Sigmoid colon (tissue), 7 donors: ENCODE measurements around the gene MSX1. TPM values are rescaled to one million over a fixed set of nuclear protein-coding genes. Genes with fewer than 3 reads are reported as not detected.

ENCODE experiments used
- DNase-seq: peaks from one replicate; pipeline ENCODE4 v3.0.0-alpha.2; 2019
- H3K27ac ChIP-seq, 4 donors: fragments of 200-600 bp; sonication (generic); one replicate each; pipeline ENCODE4 v1.5.1; 2016 to 2019; ENCODE audit warnings: mild to moderate bottlenecking in 1 of 4
- H3K27me3 ChIP-seq, 3 donors: fragments of 200-600 bp; sonication (generic); one replicate each; pipeline ENCODE4 v1.5.1; 2019; ENCODE audit warnings: mild to moderate bottlenecking in 1 of 3
- H3K36me3 ChIP-seq, 4 donors: fragments of 200-600 bp; sonication (generic); one replicate each; pipeline ENCODE4 v1.5.1; 2016 to 2019
- H3K4me1 ChIP-seq, 4 donors: fragments of 200-600 bp; sonication (generic); one replicate each; pipeline ENCODE4 v1.5.1; 2017 to 2019
- H3K4me3 ChIP-seq, 4 donors: fragments of 200-600 bp; sonication (generic); one replicate each; pipeline ENCODE4 v1.5.1; 2017 to 2019; ENCODE audit warnings: mild to moderate bottlenecking in 2 of 4, moderate library complexity in 1 of 4
- H3K9me3 ChIP-seq, 4 donors: fragments of 200-600 bp in 3 of 4; sonication (generic) in 3 of 4; one replicate each; pipeline versions ENCODE4 v1.5.1 to v1.6.1; 2013 to 2019
- EP300 ChIP-seq, 4 donors: sonication (generic); formaldehyde crosslinking; IDR thresholded peaks; one replicate each; pipeline ENCODE4 v1.6.1; 2017; ENCODE audit warnings: antibody characterized with exemption in 4 of 4
- POLR2A ChIP-seq, 2 donors: fragments of 450-650 bp; IDR thresholded peaks; one replicate each; pipeline ENCODE4 v1.6.1; 2016; ENCODE audit warnings: antibody characterized with exemption in 2 of 2, mild to moderate bottlenecking in 2 of 2, moderate library complexity in 2 of 2
- POLR2AphosphoS5 ChIP-seq, 4 donors: sonication (generic); formaldehyde crosslinking; IDR thresholded peaks; one replicate each; pipeline ENCODE4 v1.6.1; 2017; ENCODE audit warnings: antibody characterized with exemption in 4 of 4
- WGBS, 2 donors: extraction: QIAGEN DNeasy Blood & Tissue Kit; methylation state at CpG; one replicate each; pipeline ENCODE4 v1.1.7; 2013; 5-methylcytosine and 5-hydroxymethylcytosine counted together
- intact Hi-C: fragments of 100-400 bp; cut with DNase I; formaldehyde crosslinking; loops from one replicate; pipeline ENCODE4 v1.15.1; 2023
- polyA plus RNA-seq, 3 donors: library from polyadenylated mRNA; stranded (reverse); fragments of 200-250 nt; gene quantifications; one replicate each; pipeline ENCODE4 v1.2.3, GENCODE V29; 2013
- total RNA-seq, 4 donors: library from RNA; depleted of rRNA; stranded (reverse); fragments of >200 nt; gene quantifications; one replicate each; pipeline ENCODE4 v1.1.0, GENCODE V29; 2016
- TF ChIP-seq, protein P1 (sequence below), 4 experiments: fragments of 450-650 bp in 3 of 4; fragments of 200-600 bp in 1 of 4; IDR thresholded peaks; one replicate each; pipeline ENCODE4 v1.5.1; 2016 to 2019; ENCODE audit warnings: antibody characterized with exemption in 4 of 4, mild to moderate bottlenecking in 3 of 4, moderate library complexity in 2 of 4
- donor health status: healthy with polysubstance abuse.
- donor health status: Bipolar disorder and iron deficiency.
- donor health status: healthy.

Gene MSX1
- total RNA-seq (1 to 10 TPM in 2 of 4 donors, under 1 TPM in 2; 0.71 to 7.2 (median 1.4) TPM), polyA plus RNA-seq (1 to 10 TPM in 1 of 3 donors, under 1 TPM in 1, not detected in 1; 0.45 to 1.2 TPM)

DNA sequence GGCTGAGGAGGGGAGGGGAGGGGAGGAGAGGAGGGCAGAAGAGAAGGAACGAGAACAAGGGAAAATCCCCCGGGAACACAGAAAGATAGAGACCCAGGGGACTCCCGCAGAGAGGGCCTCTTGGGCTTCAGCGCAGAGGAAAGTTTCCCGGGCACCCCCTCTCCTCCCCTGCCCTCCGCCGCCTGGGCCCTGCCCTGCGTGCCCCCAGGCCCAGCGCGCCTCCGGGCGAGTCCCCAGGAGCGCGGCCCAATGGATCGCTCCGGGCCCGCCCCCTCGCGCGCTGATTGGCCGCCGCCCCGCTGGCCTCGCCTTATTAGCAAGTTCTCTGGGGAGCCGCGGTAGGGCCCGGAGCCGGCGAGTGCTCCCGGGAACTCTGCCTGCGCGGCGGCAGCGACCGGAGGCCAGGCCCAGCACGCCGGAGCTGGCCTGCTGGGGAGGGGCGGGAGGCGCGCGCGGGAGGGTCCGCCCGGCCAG lies at the start of gene MSX1:
Gene MSX1, plus strand, starts transcription at position 341 of the 474 bp plus-strand sequence. CDS start 235 bp downstream, outside the sequence.
- Histone ChIP-seq H3K9me3 (no peaks in the 10 kb centered on the region), H3K27me3 (peaks cover 79 to 98% (median 91%) of the 10 kb centered on the region in 3 donors), H3K4me1 (peaks cover 0 to 59% (median 47%) of the 10 kb centered on the region in 4 donors), H3K27ac (peak within 1 kb of the TSS in 1 of 4 donors; percentile 44), H3K4me3 (peak within 1 kb of the TSS; percentile 21 to 65 (median 56)), H3K36me3 (no peaks in the 10 kb centered on the region)
- intact Hi-C loops, result no loop called here
- 0 to 1% methylated on average over 44 of the region's 44 CpGs for WGBS, 2 donors
- DNase-seq, result peak; percentile 90
- TF ChIP-seq POLR2A (IDR thresholded peaks at IDR 0.05), result no peak
- peak; percentile 49 to 83 (median 58) for TF ChIP-seq POLR2AphosphoS5 (IDR thresholded peaks at IDR 0.05)

GRCh38 chr4:4810092-4810774 lies 49.2 kb upstream of the MSX1 start:
- 65 to 66% methylated on average over 8 of the region's 8 CpGs for WGBS, 2 donors
- Histone ChIP-seq H3K27me3 (no peaks in the 10 kb centered on the region), H3K27ac (no peak overlapping the region), H3K4me3 (no peak overlapping the region), H3K36me3 (no peaks in the 10 kb centered on the region), H3K4me1 (no peaks in the 10 kb centered on the region), H3K9me3 (peaks cover 0 to 9% (median 4%) of the 10 kb centered on the region in 4 donors)
- intact Hi-C loops, result no loop called here
- no peak for DNase-seq
- TF ChIP-seq EP300 (IDR thresholded peaks at IDR 0.05) (no peak), POLR2AphosphoS5 (IDR thresholded peaks at IDR 0.05) (no peak), POLR2A (IDR thresholded peaks at IDR 0.05) (no peak)
- TF ChIP-seq, protein P1, sequence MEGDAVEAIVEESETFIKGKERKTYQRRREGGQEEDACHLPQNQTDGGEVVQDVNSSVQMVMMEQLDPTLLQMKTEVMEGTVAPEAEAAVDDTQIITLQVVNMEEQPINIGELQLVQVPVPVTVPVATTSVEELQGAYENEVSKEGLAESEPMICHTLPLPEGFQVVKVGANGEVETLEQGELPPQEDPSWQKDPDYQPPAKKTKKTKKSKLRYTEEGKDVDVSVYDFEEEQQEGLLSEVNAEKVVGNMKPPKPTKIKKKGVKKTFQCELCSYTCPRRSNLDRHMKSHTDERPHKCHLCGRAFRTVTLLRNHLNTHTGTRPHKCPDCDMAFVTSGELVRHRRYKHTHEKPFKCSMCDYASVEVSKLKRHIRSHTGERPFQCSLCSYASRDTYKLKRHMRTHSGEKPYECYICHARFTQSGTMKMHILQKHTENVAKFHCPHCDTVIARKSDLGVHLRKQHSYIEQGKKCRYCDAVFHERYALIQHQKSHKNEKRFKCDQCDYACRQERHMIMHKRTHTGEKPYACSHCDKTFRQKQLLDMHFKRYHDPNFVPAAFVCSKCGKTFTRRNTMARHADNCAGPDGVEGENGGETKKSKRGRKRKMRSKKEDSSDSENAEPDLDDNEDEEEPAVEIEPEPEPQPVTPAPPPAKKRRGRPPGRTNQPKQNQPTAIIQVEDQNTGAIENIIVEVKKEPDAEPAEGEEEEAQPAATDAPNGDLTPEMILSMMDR (IDR thresholded peaks at IDR 0.05), result no peak

DNA sequence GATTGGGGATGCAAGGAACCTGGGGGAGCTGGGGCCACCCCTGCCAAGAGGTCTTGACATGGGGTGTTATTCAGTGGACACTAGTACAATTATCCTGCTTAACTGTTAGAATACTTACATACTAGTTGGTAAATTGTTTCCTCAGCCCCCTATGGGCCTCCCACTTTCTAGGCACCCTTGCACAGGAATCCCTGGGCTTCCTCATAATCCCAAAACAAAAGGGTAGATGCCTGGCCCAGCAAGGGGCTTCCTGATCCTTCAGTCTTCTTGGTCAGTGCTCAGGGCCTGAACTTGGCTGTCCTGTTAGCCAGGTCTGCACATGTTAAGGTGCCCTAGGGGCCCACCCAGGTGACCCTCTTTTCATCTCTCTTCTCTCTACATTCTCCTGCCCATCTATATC lies 48.7 kb upstream of the MSX1 start:
- H3K9me3 ChIP-seq, result peaks cover 0 to 9% (median 4%) of the 10 kb centered on the region in 4 donors
- no peaks in the 10 kb centered on the region for H3K36me3 ChIP-seq
- intact Hi-C loops, result no loop called here
- TF ChIP-seq EP300 (IDR thresholded peaks at IDR 0.05) (no peak), POLR2AphosphoS5 (IDR thresholded peaks at IDR 0.05) (no peak), POLR2A (IDR thresholded peaks at IDR 0.05) (no peak)
- TF ChIP-seq, protein P1 (IDR thresholded peaks at IDR 0.05), result no peak
- H3K4me1 ChIP-seq, result no peaks in the 10 kb centered on the region
- no peaks in the 10 kb centered on the region for H3K27me3 ChIP-seq
- DNase-seq, result no peak
- no peak overlapping the region for H3K4me3 ChIP-seq
- no peak overlapping the region for H3K27ac ChIP-seq

- no peaks in the 10 kb centered on the region for H3K27me3 ChIP-seq
- H3K27ac ChIP-seq, result no peak overlapping the region
- H3K9me3 ChIP-seq, result peaks cover 0 to 10% (median 5%) of the 10 kb centered on the region in 4 donors
- TF ChIP-seq, protein P1 (IDR thresholded peaks at IDR 0.05), result no peak
- TF ChIP-seq POLR2A (IDR thresholded peaks at IDR 0.05) (no peak), POLR2AphosphoS5 (IDR thresholded peaks at IDR 0.05) (no peak), EP300 (IDR thresholded peaks at IDR 0.05) (no peak)
- WGBS, 2 donors, result 48 to 69% methylated on average over 4 of the region's 4 CpGs
- no peak for DNase-seq
- no peak overlapping the region for H3K4me3 ChIP-seq
- H3K4me1 ChIP-seq, result no peaks in the 10 kb centered on the region
- intact Hi-C loops, result no loop called here
- no peaks in the 10 kb centered on the region for H3K36me3 ChIP-seq
Measured at GRCh38 chr4:4812145-4812794, 47.2 kb upstream of the MSX1 start.
